Natural killer cell (primary cell): ENCODE results near the gene BEST3. TPM values are rescaled to one million over a fixed set of nuclear protein-coding genes. Genes with fewer than 3 reads are reported as not detected.

Experiments
- ATAC-seq, 3 donors: fragments of 150-1000 bp in 2 of 3; fragments of 200-7000 bp in 1 of 3; cut with Tn5 transposase; 1 replicate in 1 of 3; 2 replicates in 2 of 3; pipeline ENCODE4 v1.10.0; 2021; ENCODE audit warnings: mild to moderate bottlenecking in 2 of 3, moderate library complexity in 2 of 3
- DNase-seq, 2 donors: peaks; one replicate each; pipeline versions ENCODE4 v3.0.0 to v3.0.0-alpha.2; 2013 to 2021; ENCODE audit warnings: mixed read lengths in 1 of 2
- H3K27ac ChIP-seq: one replicate; pipeline ENCODE4 v1.5.1; 2013; ENCODE audit warnings: mild to moderate bottlenecking, low read length
- H3K27me3 ChIP-seq: one replicate; pipeline ENCODE4 v1.6.1; 2013; ENCODE audit warnings: low read length; ENCODE audit not compliant: control insufficient read depth, insufficient read depth
- H3K36me3 ChIP-seq: one replicate; pipeline ENCODE4 v1.6.1; 2013; ENCODE audit warnings: low read length; ENCODE audit not compliant: control insufficient read depth, insufficient read depth
- H3K4me1 ChIP-seq: one replicate; pipeline ENCODE4 v1.6.1; 2013; ENCODE audit warnings: low read length; ENCODE audit not compliant: control insufficient read depth, insufficient read depth
- H3K4me3 ChIP-seq: one replicate; pipeline ENCODE4 v1.5.1; 2013; ENCODE audit warnings: low read length
- H3K9me3 ChIP-seq: one replicate; pipeline ENCODE4 v1.6.1; 2013; ENCODE audit warnings: low read length; ENCODE audit not compliant: control insufficient read depth, insufficient read depth
- H3K27ac Mint-ChIP-seq, 2 donors: one replicate each; pipeline ENCODE4 v1.8.0; 2022; ENCODE audit warnings: mild to moderate bottlenecking in 2 of 2, mixed read lengths in 2 of 2, moderate library complexity in 1 of 2
- H3K27me3 Mint-ChIP-seq, 2 donors: one replicate each; pipeline ENCODE4 v1.8.0; 2022; ENCODE audit warnings: low read depth in 2 of 2, mixed read lengths in 2 of 2
- H3K36me3 Mint-ChIP-seq: one replicate; pipeline ENCODE4 v1.8.0; 2022; ENCODE audit warnings: mixed read lengths
- H3K4me1 Mint-ChIP-seq, 2 donors: one replicate each; pipeline ENCODE4 v1.8.0; 2022; ENCODE audit warnings: mixed read lengths in 2 of 2
- H3K4me3 Mint-ChIP-seq: one replicate; pipeline ENCODE4 v1.8.0; 2022; ENCODE audit warnings: mild to moderate bottlenecking, moderate library complexity, mixed read lengths
- H3K9me3 Mint-ChIP-seq, 2 donors: one replicate each; pipeline ENCODE4 v1.8.0; 2022; ENCODE audit warnings: mixed read lengths in 2 of 2
- whole genome bisulfite sequencing: methylation state at CpG from one replicate; pipeline ENCODE4 v1.1.7; 2013; ENCODE audit warnings: missing lambda C conversion rate; ENCODE audit not compliant: insufficient coverage; 5-methylcytosine and 5-hydroxymethylcytosine counted together
- intact Hi-C: fragments of 100-400 bp; cut with micrococcal nuclease; formaldehyde crosslinking; loops from one replicate; pipeline ENCODE4 v1.14.2; 2022
- total RNA-seq, 4 donors: library from RNA; stranded (reverse); fragments of 120-200 nt in 1 of 4; gene quantifications; one replicate each; pipeline versions ENCODE4 v1.2.3 to v1.2.4, GENCODE V29; 2013 to 2022
- TF ChIP-seq, protein P1 (sequence below): fragments of 200-600 bp; IDR thresholded peaks from one replicate; pipeline ENCODE4 v1.8.0; 2022; ENCODE audit warnings: antibody characterized with exemption

The BEST3 gene
- total RNA-seq, 3 donors from 2014 or later (not counting 1 experiment from before 2014, with no cell fraction given), result not detected

DNA sequence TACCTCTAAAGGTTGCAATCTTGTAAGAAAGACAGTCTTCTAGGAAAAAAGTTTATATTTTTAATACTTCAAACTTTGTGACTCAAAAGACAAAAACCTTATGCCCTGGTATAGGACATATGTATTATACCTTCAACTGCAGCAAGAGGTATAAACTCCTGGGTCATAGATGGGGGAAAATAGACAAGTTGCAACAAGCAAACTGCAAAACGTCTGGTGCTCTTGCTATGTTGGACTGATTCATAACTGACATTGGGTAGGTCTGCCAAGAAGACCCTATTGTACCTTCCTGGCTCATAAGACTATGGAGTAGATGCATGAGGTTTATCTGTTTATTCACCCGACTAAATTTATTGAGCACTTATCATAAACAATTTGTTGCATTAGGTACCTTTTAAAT is 40.9 kb downstream of the BEST3 start:
- H3K4me1 ChIP-seq, result no peaks in the 10 kb centered on the region
- intact Hi-C loops, result no loop called here
- no peaks in the 10 kb centered on the region for H3K9me3 Mint-ChIP-seq
- peaks cover 11 to 27% of the 10 kb centered on the region in 2 donors for H3K27me3 Mint-ChIP-seq
- TF ChIP-seq, protein P1, sequence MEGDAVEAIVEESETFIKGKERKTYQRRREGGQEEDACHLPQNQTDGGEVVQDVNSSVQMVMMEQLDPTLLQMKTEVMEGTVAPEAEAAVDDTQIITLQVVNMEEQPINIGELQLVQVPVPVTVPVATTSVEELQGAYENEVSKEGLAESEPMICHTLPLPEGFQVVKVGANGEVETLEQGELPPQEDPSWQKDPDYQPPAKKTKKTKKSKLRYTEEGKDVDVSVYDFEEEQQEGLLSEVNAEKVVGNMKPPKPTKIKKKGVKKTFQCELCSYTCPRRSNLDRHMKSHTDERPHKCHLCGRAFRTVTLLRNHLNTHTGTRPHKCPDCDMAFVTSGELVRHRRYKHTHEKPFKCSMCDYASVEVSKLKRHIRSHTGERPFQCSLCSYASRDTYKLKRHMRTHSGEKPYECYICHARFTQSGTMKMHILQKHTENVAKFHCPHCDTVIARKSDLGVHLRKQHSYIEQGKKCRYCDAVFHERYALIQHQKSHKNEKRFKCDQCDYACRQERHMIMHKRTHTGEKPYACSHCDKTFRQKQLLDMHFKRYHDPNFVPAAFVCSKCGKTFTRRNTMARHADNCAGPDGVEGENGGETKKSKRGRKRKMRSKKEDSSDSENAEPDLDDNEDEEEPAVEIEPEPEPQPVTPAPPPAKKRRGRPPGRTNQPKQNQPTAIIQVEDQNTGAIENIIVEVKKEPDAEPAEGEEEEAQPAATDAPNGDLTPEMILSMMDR, result no peak
- H3K36me3 Mint-ChIP-seq, result no peaks in the 10 kb centered on the region
- 55% methylated on average over 1 of the region's 2 CpGs for WGBS
- no peaks in the 10 kb centered on the region for H3K9me3 ChIP-seq
- H3K4me1 Mint-ChIP-seq, result no peaks in the 10 kb centered on the region
- no peak overlapping the region for H3K4me3 ChIP-seq
- H3K27ac ChIP-seq, result no peak overlapping the region
- no peaks in the 10 kb centered on the region for H3K27me3 ChIP-seq
- no peaks in the 10 kb centered on the region for H3K36me3 ChIP-seq
- no peak overlapping the region for H3K27ac Mint-ChIP-seq
- no peak for DNase-seq
- H3K4me3 Mint-ChIP-seq, result no peak overlapping the region
- no peak for ATAC-seq

DNA sequence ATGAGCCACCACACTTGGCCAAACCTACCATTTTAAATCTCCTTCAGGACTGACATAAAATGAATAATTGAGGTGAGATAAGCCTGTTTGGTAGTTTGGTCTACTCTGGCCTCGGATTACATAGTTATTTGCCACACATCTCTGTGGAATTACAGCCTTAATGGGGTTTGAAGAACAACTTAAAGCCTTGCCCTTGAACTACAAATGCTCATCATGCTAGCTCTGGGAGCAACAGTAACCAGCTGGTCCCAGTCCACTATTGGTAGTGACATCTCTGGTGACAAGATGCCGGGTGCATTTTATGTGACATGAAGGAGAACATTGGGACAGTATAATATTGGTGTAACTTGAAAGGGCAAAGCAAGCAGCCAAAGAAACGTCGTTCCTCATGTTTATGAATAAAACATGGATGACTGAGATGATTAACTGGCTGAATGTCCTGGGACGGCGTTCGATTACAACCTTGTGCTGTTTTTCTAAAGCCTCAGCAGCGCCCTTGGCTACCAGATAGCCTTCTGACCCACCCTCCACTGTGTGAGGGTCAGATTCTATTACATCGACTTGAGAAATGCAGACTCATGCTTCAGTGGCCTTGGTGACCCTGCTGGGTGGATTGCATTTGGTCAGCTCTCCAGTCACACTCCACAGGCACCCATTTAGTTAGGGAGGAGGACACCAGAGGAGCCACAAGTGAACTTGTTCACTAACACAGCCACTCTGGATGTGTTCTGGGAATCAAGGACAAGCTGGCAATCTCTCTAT is 41.5 kb downstream of the BEST3 start:
- H3K27me3 ChIP-seq, result no peaks in the 10 kb centered on the region
- no peak overlapping the region for H3K27ac ChIP-seq
- DNase-seq (no peak), ATAC-seq (no peak)
- TF ChIP-seq, protein P1, result no peak
- no peak overlapping the region for H3K4me3 ChIP-seq
- Mint-ChIP-seq H3K4me1 (no peaks in the 10 kb centered on the region), H3K9me3 (no peaks in the 10 kb centered on the region), H3K27ac (no peak overlapping the region), H3K27me3 (peaks cover 11 to 27% of the 10 kb centered on the region in 2 donors), H3K4me3 (no peak overlapping the region), H3K36me3 (no peaks in the 10 kb centered on the region)
- H3K36me3 ChIP-seq, result no peaks in the 10 kb centered on the region
- H3K4me1 ChIP-seq, result no peaks in the 10 kb centered on the region
- 92% methylated on average over 9 of the region's 9 CpGs for WGBS
- H3K9me3 ChIP-seq, result no peaks in the 10 kb centered on the region
- intact Hi-C loops, result no loop called here

DNA sequence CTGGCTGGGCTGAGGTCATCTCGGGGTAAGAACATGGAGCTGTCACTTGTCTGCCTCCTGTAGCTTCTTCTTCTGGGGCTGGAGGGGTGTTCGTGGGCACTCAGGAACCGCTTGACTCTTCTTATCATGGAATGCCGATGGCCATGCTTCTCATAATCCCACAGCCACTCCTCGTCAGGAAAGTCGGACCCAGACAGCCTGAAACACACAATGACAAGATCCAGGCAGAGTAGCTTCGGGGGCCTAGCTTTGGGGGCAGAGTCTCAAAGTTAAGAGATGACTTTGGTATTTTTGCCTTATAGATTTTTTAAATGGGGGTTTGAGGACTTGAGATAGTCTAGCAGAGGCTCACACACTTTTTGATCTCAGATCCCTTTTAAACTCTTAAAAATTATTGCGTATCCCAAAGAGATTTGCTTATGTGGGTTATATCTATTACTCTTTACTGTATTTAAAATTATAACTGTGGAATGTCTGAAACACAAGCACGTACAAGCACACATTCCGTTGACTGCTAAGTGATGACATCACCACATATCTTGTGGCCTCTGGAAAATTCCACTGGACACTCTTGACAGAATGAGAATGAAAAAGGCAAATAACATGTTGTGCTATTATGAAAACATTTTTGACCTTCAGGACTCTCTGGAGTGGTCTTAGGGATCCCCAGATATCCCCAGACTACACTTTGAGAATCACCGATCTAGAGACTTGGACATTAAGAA is 43.3 kb downstream of the BEST3 start:
- no peaks in the 10 kb centered on the region for H3K36me3 Mint-ChIP-seq
- DNase-seq (no peak), ATAC-seq (no peak)
- no peak overlapping the region for H3K4me3 Mint-ChIP-seq
- no peaks in the 10 kb centered on the region for H3K9me3 Mint-ChIP-seq
- Histone ChIP-seq H3K27ac (no peak overlapping the region), H3K36me3 (no peaks in the 10 kb centered on the region), H3K9me3 (no peaks in the 10 kb centered on the region), H3K27me3 (no peaks in the 10 kb centered on the region), H3K4me3 (no peak overlapping the region), H3K4me1 (no peaks in the 10 kb centered on the region)
- no peak overlapping the region for H3K27ac Mint-ChIP-seq
- TF ChIP-seq, protein P1, result no peak
- no peaks in the 10 kb centered on the region for H3K4me1 Mint-ChIP-seq
- 89% methylated on average over 8 of the region's 11 CpGs for WGBS
- intact Hi-C loops, result no loop called here
- H3K27me3 Mint-ChIP-seq, result peaks cover 13 to 26% of the 10 kb centered on the region in 2 donors
